ENCODE results near the gene SPACA7.

DNA sequence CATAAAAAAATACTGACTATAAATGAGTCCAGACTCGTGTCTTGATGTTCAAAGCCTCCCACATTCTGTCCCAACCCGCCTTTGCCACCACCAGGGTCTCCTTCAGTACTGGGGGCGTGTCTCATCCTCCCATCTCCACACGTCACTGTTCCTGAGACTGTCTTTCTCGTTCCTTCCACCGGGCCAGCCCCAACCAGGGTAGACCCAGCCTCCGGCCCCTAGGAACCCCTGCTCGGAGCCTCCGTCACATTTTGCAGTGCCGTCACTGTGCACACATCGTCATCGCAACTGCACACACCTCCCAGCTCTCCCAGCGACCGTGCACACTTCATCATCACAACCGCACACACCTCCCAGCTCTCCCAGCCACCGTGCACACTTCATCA is 73.4 kb downstream of the SPACA7 start:
- TF ChIP-seq POLR2A (IDR thresholded peaks at IDR 0.05): no peak
- TF ChIP-seq, protein P1, sequence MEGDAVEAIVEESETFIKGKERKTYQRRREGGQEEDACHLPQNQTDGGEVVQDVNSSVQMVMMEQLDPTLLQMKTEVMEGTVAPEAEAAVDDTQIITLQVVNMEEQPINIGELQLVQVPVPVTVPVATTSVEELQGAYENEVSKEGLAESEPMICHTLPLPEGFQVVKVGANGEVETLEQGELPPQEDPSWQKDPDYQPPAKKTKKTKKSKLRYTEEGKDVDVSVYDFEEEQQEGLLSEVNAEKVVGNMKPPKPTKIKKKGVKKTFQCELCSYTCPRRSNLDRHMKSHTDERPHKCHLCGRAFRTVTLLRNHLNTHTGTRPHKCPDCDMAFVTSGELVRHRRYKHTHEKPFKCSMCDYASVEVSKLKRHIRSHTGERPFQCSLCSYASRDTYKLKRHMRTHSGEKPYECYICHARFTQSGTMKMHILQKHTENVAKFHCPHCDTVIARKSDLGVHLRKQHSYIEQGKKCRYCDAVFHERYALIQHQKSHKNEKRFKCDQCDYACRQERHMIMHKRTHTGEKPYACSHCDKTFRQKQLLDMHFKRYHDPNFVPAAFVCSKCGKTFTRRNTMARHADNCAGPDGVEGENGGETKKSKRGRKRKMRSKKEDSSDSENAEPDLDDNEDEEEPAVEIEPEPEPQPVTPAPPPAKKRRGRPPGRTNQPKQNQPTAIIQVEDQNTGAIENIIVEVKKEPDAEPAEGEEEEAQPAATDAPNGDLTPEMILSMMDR (IDR thresholded peaks at IDR 0.05): no peak

Data from uterus (tissue), 2 donors.